HepG2 (cell line): ENCODE data around the gene SAP25. TPM values are rescaled to one million over a fixed set of nuclear protein-coding genes. Genes with fewer than 3 reads are reported as not detected.

Experiments
- AHDC1 ChIP-seq: sonication (generic); formaldehyde crosslinking; IDR thresholded peaks from 2 replicates; pipeline ENCODE4 v1.5.1; 2020; ENCODE audit warnings: mild to moderate bottlenecking, missing genetic modification reagents, borderline replicate concordance
- ARNT ChIP-seq: fragments of 450-650 bp; IDR thresholded peaks from 2 replicates; pipeline ENCODE4 v1.6.1; 2017
- DPF2 ChIP-seq: sonication (generic); formaldehyde crosslinking; IDR thresholded peaks from 2 replicates; pipeline ENCODE4 v1.4.0; 2020; ENCODE audit warnings: mild to moderate bottlenecking, low read depth, missing genetic modification reagents, borderline replicate concordance
- NBN ChIP-seq: fragments of 450-650 bp; conservative IDR thresholded peaks from 2 replicates; pipeline ENCODE4 v1.6.1; 2017
- NFYB ChIP-seq: sonication (generic); formaldehyde crosslinking; IDR thresholded peaks from 2 replicates; pipeline ENCODE4 v1.4.0; 2020; ENCODE audit warnings: missing genetic modification reagents
- PCBP1 ChIP-seq: fragments of 200-400 bp; formaldehyde crosslinking; IDR thresholded peaks from 2 replicates; pipeline ENCODE4 v1.6.1; 2017; ENCODE audit warnings: mild to moderate bottlenecking, low read depth, low read length, borderline replicate concordance
- RAD51 ChIP-seq: fragments of 450-650 bp; IDR thresholded peaks from 2 replicates; pipeline ENCODE4 v1.6.1; 2016; ENCODE audit warnings: borderline replicate concordance
- TAF1 ChIP-seq: sonication (generic); formaldehyde crosslinking; IDR thresholded peaks from 2 replicates; pipeline ENCODE4 v1.4.0; 2020; ENCODE audit warnings: missing genetic modification reagents
- ZMAT3 ChIP-seq: sonication (generic); formaldehyde crosslinking; conservative IDR thresholded peaks from 2 replicates; pipeline ENCODE4 v1.7.0; 2021; ENCODE audit warnings: missing genetic modification reagents
- ZNF574 ChIP-seq: sonication (generic); formaldehyde crosslinking; IDR thresholded peaks from 2 replicates; pipeline ENCODE4 v1.4.0; 2020; ENCODE audit warnings: missing genetic modification reagents
- ZNF878 ChIP-seq: sonication (generic); formaldehyde crosslinking; IDR thresholded peaks from 2 replicates; pipeline ENCODE4 v1.8.1; 2023; ENCODE audit warnings: mild to moderate bottlenecking, missing genetic modification reagents, moderate library complexity
- polyA plus RNA-seq, 8 experiments: library from polyadenylated mRNA; depleted of rRNA in 3 of 8; stranded (reverse) in 7 of 8; unstranded in 1 of 8; fragments of >200 nt; fragmentation: Illumina TruSeq in 4 of 8; extraction: Trizol in 4 of 8; gene quantifications; 2 replicates each; pipeline versions ENCODE4 v1.2.1 to v1.2.3, GENCODE V29; 2011 to 2016; ENCODE audit warnings: low read depth in 4 of 8, missing spikeins in 1 of 8, mixed read lengths in 1 of 8; ENCODE audit not compliant: insufficient read depth in 1 of 8
- total RNA-seq, 5 experiments: library from RNA; depleted of rRNA; stranded (reverse); fragments of >200 nt; fragmentation: Illumina TruSeq; extraction: Trizol; gene quantifications; 2 replicates each; pipeline ENCODE4 v1.2.3, GENCODE V29; 2016; ENCODE audit warnings: low read depth in 1 of 5
- TF ChIP-seq, protein P1 (sequence below): sonication (generic); formaldehyde crosslinking; IDR thresholded peaks from 2 replicates; pipeline ENCODE4 v1.4.0; 2020; ENCODE audit warnings: missing genetic modification reagents
- TF ChIP-seq, protein P2 (sequence below): sonication (generic); formaldehyde crosslinking; IDR thresholded peaks from 2 replicates; pipeline ENCODE4 v1.4.0; 2020; ENCODE audit warnings: missing genetic modification reagents, borderline replicate concordance

SAP25 gene
- total and polyA plus RNA-seq, 2 of the 13 experiments (the other 11 are each of a cell fraction or from before 2014, with no cell fraction given) = 0.15 to 0.20 TPM

GRCh38 chr7:100540073-100540723 is 33.5 kb downstream of the SAP25 start (continued):
- TF ChIP-seq AHDC1 = 0 out of 2 replicates have a peak, but pooled peaks have one; percentile 63
- no peak for TF ChIP-seq ARNT
- TF ChIP-seq ZMAT3 (CRISPR knock-in tag) = no peak
- peak; percentile 77; the same call in 1 of the 2 replicates for TF ChIP-seq ZNF878 (CRISPR knock-in tag)
- no peak for TF ChIP-seq NBN
- TF ChIP-seq TAF1 (CRISPR knock-in tag) = no peak
- TF ChIP-seq, protein P1, sequence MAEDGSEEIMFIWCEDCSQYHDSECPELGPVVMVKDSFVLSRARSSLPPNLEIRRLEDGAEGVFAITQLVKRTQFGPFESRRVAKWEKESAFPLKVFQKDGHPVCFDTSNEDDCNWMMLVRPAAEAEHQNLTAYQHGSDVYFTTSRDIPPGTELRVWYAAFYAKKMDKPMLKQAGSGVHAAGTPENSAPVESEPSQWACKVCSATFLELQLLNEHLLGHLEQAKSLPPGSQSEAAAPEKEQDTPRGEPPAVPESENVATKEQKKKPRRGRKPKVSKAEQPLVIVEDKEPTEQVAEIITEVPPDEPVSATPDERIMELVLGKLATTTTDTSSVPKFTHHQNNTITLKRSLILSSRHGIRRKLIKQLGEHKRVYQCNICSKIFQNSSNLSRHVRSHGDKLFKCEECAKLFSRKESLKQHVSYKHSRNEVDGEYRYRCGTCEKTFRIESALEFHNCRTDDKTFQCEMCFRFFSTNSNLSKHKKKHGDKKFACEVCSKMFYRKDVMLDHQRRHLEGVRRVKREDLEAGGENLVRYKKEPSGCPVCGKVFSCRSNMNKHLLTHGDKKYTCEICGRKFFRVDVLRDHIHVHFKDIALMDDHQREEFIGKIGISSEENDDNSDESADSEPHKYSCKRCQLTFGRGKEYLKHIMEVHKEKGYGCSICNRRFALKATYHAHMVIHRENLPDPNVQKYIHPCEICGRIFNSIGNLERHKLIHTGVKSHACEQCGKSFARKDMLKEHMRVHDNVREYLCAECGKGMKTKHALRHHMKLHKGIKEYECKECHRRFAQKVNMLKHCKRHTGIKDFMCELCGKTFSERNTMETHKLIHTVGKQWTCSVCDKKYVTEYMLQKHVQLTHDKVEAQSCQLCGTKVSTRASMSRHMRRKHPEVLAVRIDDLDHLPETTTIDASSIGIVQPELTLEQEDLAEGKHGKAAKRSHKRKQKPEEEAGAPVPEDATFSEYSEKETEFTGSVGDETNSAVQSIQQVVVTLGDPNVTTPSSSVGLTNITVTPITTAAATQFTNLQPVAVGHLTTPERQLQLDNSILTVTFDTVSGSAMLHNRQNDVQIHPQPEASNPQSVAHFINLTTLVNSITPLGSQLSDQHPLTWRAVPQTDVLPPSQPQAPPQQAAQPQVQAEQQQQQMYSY (CRISPR knock-in tag) = 0 out of 2 replicates have a peak, but pooled peaks have one; percentile 6
- TF ChIP-seq ZNF574 (CRISPR knock-in tag) = 0 out of 2 replicates have a peak, but pooled peaks have one; percentile 15
- no peak for TF ChIP-seq RAD51
- no peak for TF ChIP-seq PCBP1
- peak; percentile 68 for TF ChIP-seq NFYB (CRISPR knock-in tag)
- TF ChIP-seq, protein P2, sequence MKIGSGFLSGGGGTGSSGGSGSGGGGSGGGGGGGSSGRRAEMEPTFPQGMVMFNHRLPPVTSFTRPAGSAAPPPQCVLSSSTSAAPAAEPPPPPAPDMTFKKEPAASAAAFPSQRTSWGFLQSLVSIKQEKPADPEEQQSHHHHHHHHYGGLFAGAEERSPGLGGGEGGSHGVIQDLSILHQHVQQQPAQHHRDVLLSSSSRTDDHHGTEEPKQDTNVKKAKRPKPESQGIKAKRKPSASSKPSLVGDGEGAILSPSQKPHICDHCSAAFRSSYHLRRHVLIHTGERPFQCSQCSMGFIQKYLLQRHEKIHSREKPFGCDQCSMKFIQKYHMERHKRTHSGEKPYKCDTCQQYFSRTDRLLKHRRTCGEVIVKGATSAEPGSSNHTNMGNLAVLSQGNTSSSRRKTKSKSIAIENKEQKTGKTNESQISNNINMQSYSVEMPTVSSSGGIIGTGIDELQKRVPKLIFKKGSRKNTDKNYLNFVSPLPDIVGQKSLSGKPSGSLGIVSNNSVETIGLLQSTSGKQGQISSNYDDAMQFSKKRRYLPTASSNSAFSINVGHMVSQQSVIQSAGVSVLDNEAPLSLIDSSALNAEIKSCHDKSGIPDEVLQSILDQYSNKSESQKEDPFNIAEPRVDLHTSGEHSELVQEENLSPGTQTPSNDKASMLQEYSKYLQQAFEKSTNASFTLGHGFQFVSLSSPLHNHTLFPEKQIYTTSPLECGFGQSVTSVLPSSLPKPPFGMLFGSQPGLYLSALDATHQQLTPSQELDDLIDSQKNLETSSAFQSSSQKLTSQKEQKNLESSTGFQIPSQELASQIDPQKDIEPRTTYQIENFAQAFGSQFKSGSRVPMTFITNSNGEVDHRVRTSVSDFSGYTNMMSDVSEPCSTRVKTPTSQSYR (CRISPR knock-in tag) = no peak; the same call in 1 of the 2 replicates
- TF ChIP-seq DPF2 = no peak
